GM18909 (cell line): Measurements from ENCODE around the gene SETD3.
A peak's percentile ranks its signal among the peaks of the same experiment; 100 is the strongest.

Experiments used
- ATAC-seq: cut with Tn5 transposase; IDR thresholded peaks from one replicate; pipeline ENCODE4 v1.9.1; 2021; ENCODE audit warnings: mild to moderate bottlenecking; ENCODE audit not compliant: unreplicated experiment, poor library complexity

The SETD3 gene

DNA sequence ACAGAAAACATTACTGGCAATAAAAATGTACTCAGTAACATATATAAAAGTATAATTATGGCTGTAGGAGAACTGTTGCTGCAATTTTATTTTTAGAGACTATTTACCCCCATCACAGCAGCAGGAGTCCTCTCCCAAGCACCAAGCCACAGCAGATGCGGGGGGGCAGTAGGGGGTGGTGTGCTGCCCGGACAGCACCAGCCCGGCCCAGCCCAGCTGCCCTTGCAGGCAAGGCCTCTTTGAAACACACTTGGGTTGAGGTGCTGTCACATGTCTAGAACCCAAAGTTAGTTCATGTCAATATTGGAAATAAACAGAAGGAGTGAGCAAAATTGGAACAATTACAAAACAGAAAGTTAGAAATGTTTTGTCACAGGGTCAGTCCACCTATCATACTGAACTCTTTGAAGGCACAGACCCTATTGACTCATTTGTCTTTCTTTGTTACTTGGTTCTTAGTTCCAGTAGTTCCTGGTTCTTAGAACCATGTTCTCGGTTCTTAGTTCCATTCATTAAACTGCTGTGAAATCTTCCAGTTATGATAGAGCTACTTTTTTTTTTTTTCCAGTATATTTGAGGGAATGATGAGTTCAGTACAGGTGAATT is 23.3 kb upstream of the SETD3 start:
- ATAC-seq, result no peak

DNA sequence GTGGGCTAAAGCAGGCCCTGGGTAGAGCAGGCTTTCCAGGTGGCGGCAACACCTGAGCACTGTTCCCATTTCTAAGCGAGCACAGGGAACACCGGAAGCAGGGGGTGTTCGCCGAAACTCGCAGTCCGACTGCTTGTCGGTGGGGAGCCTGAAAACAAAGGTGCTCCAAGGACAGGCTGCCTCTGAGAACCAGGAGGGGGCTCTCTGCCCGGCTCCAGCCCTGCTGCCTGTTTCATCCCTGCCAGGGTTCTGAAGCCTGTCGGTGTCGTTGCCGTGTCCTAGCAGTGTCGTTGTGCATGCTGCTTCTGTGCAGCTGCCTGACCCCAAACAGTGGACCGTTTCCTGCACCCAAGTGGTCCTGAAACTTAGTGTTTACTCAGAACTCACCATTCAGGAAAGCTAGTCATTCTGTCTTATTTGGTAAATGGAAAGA is 22.3 kb upstream of the SETD3 start:
- ATAC-seq, result no peak

DNA sequence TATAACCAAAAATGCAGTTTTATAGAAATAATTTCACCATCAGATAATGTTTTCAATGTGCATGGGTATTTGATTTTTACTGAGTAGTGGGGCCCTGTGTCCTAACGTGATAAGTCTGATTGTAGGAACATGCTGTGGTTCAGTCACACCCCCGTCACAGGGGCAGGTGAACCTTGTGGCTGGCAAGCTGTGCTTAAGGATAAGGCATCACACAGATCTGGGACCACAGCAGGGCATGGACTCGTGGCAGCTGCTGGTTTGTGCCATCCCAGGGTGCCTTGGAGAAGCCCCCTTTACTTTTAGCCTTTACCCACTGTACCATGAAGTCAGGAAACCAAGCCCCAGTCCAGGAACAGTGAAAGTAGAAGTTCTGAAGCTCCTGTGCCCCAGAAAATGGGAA is 17.2 kb upstream of the SETD3 start:
- ATAC-seq, result no peak

DNA sequence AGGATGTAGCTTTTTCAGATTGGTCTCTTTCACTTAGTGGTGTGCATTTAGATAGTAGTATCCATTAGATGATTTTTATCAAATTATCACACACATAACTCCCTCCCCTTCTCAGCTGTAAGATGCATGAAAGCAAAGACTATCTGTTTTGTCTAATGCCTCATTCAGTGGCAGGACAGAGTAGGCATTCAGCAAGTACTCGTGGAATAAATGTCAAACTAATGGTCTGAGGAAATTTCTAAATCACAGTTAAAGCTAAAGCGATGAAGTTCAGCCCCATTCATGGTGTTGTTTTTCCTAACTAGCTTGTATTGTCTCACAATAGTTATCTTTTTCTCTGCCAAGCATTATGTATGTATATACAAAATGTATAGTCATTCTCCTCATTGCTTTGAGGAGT is 16.7 kb upstream of the SETD3 start:
- ATAC-seq, result no peak

DNA sequence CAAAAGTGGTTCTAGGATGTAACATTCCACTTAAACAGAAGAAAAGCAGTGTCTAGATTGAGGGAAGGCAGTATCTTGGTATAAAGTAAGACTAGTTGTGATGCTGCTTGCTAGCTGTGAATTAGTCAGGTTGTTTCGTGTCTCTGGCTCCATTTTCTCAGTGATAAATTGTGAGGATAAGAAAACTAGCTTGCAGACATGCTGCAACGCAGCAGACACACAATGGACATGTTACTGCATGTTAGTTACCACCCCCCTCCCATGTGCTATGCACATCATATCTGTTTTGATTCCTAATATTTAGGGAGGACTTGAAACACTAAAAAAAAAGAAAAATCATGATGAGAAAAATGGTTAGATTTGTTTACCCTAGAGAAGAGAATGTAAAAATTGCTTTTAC is 3.4 kb upstream of the SETD3 start:
- no peak for ATAC-seq

DNA sequence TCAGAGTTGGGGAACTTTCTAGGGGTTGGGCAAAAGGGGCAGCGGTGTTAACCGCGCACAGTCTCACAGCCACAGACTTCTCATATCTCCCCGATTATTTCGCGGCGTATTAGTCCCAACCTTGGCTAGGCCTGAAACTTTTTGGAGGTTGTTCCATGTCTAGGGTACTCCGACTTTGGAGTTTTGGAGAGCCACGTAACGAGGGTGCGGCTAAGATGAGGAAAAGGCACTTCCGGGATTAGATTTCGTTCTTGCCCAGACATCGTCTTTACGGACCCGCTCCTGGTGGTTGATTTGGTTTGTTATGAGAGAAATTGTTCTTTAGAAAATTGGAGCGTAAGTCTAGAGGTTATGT is 1.1 kb upstream of the SETD3 start:
- no peak for ATAC-seq

DNA sequence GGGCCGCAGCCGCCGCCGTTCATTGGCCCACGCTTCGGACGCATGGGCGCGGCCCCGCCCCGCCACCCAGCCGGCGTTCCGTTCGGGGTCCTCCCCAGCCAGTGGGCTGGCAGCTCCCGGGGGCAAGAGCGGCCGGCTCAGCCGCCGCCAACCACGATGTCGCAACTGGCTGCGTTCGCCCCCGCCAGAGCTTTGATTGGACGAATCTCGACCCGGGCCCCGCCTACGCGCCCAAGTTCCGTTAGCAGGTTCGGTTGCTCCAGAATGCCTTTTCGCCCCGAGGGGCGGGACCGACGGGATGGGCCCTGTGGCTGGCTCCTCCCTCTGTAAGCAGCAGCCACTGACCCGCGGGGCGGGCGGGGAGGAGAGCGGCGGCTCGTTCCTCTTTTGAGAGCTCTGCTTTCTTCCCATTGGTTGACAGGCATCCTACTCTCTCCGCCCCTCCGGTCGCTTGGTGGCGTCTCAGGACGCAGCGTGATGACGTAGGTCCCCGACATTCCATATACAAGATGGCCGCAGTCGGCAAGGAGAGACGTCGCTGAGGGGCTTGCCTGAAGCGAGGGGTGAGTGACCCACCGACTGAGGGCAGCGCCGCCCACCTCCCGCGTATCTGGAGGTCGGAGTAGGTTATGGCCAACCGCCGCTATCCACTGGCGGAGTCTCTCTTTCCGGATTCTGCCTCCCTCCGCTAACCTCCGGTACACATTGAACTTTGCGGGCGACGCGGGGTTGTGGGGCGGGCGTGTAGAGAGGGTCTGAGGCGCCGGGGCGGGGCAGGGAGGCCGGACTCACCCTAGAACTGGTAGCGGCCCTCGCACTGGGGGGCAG is 472 bp upstream of the SETD3 start, which contains the start of gene CCNK:
Gene CCNK (plus strand): TSS at position 493 of the 828 bp plus-strand sequence. CDS start 11,269 bp downstream, outside the sequence.
- peak; percentile 90 for ATAC-seq

DNA sequence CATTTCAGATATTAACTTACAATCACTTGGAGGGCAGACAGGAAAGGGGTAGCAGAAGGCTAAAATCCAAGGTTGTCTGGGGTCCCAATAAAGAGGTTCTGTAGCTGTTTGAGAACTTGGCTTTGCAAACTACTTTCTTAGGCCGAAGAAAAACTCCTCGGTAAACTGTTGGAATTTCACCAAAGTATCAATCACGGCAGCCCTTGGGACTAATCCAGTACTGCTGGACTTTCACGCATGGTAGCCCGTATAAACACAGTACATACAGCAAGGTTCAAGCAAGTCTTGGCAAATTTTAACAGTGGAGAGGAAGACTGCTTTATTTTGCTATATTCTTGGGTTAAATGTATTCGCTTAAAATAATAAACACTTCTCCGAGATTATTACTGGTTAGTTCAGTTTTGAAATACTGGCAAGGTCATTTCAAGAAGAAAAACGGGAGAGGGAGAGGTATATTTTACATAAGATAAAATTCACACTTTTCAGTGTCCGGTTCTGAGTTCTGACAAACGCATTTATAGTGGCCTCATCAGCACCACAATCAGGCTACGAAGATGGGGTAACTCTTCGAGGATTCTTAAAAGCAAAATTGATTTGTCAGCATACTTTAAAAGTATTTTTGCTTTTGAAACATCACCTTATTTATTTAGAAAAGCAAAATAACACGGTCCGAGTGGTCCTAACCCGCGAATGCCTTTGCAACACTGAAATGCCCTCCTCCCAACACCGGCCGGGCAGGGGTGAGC is 1.3 kb downstream of the SETD3 start:
- ATAC-seq, result no peak

DNA sequence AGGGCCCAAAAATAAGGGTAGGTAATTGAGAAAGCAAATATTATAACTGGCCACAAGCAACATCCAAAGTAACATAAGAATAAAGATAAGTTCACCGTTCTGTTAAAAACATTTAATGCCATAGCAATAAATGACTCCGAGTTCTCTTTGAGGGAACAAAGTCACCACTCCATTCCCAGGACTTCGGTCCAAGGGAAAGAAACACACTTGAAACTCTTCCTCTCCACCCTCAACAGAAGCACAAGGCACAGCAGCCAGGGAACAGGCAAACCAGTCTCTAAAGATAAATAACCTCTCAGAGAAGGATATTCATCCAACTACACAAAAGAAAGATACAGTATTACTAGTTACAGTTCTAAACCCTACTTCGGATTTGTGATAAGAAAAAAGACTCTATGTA is 2.5 kb downstream of the SETD3 start:
- no peak for ATAC-seq

DNA sequence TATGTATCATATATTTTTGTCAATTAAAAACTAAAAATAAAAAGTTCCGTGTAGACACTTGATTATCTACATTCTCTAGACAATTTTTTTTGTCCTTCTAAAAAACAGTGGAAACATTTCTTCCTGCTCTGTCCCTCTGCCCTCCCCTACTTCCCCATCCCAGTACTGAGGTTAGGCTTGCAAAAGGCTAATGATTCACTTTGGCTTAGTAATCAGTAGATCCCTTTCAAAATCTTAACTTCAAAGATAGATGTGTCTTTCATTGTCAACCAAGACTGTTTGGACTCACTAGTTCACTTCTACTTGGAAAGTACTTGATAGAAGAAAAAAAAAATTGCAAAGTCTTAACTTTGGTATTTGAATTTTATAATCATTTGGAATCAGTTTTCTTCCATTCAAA is 3.8 kb downstream of the SETD3 start:
- no peak for ATAC-seq

DNA sequence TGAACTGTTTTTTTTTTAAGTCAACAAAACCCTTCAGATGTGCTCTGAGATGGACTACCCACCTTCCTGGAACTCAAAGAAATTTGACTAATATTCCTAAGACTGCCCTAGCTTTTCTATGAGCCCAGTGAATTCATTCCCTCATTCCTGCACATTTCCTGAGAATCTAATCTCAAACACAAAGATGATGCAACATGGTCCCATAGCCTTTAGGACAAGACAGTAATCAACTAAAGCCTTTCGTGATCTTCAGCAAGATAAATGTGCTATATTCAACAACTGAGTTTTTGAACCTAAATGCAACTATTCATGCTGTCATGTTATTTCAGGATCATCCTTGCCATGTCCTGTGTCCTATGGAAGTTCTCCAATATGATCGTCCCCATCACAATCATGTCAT is 5.0 kb downstream of the SETD3 start:
- ATAC-seq, result no peak

DNA sequence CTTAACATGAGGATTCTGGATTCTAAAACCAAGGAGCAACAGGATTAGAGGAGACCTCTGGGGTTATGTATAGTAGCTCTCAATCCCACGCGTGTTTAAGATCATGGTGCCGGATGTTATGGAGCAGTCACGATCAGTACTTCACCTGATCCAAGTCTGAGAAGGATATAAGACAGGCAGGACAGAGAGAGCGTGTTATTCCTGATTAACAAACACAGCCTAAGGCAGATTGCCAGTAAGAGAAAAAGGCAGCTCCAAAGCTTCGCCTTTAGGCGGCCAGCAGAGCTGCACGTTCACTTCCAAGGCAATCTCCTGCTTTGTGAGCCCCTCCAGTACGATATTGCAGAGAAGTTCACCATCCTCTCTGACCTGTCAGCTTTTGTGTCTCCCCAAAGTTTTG is 5.5 kb downstream of the SETD3 start:
- ATAC-seq, result no peak

DNA sequence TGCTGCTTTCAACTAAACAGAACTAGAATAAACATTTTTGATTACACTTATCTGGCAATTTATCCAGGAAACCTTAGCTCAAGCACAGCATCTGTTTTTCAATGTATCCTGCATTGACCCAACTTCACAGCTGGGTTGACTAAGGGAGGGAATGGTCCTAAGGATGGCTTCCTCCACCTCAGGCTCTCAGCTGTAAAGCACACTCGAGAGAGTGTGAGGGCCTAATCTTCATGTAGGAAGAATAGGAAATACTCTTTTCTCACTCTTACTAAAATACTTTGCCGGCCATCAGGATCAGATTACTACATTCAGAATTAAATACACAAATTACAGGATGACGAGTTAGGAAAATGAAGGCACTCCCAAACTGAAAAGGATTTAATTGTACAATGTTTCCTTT is 7.2 kb downstream of the SETD3 start:
- ATAC-seq, result no peak

DNA sequence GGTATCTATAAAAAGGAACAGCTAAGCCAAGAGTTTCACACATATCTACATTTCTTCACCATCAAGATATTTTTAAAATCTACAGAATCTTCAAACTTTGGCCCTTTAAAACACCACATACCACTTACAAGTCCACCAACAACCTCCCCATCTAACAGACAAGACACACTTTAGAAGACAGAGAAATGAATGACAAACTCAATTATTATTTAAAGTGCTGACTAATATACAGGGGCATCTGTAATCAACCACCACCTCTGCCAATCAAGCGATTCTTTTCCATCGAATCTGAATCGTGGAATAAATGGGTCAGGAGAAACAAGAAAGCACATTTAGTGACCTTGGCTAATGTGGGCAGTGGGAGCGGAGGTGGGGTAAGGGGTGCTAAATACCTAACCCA is 7.7 kb downstream of the SETD3 start:
- ATAC-seq, result no peak

DNA sequence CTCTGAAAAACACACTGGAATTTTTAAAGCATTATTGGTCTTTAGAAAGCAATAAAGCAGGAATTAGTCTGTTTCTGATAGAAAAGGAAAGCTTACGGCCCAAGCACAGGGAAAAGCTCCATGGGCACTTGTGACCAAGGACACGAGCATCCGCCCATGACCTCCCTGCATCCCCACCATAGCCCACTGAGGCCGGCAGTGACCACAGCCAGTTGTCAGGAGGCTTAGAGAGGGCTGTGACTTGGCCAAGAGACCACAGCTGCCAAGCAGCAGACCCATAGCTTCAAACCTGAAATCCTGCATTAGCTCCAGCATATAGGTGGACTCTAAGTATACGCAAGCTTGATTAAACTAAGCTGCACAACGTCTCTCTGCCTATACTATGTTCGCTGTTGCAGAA is 8.9 kb downstream of the SETD3 start:
- ATAC-seq, result no peak

DNA sequence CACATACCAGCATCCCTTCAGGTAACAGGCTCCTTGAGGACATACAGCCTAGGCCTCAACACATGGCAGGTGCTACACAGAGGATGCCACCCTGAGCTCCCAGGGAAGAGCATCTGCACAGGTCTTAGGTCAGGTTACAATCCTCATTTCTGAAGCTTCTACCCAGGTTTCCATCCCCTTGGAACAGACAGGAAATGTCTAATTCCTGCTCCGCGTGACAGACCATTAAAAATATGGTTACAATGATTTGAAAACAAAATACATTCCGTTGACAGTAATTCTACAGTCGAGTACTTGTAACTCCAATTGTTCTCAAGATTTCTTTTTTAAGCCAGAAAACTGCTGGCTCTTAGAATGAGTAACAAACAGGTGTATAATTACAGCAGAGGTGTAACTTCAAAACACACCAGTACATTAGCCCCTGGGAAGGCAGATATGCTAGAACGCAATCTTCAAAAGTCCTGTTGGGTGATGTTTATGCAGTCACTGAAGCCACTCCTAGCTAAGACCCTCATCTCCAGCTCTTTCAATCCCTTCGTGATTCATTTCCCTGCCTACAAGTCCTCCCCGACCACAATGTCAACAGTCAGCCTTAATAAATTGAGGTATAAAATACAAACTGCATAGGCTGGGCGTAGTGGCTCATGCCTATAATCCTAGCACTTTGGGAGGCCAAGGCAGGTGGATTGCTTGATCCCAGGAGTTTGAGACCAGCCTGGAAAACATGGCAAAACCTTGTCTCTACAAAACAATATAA is 11.6 kb downstream of the SETD3 start:
- no peak for ATAC-seq

DNA sequence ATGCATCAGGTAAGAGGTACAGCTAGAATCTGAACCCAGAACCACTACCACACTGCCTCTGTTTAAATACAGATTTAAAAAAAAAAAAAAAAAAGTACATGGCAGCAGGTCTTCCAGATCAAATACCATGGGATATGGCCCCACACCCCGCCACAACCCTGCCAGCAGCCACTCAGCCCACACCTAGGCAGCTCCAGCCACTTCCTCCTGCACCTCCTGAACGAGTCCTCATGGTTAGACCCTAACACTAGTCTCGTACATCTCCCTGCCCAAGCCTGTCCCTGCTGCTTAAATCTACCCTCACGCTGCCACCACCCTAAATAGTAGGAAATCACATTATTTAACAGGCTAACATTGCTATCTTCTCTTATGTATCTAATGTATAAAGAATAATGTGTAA is 12.6 kb downstream of the SETD3 start:
- ATAC-seq, result no peak

DNA sequence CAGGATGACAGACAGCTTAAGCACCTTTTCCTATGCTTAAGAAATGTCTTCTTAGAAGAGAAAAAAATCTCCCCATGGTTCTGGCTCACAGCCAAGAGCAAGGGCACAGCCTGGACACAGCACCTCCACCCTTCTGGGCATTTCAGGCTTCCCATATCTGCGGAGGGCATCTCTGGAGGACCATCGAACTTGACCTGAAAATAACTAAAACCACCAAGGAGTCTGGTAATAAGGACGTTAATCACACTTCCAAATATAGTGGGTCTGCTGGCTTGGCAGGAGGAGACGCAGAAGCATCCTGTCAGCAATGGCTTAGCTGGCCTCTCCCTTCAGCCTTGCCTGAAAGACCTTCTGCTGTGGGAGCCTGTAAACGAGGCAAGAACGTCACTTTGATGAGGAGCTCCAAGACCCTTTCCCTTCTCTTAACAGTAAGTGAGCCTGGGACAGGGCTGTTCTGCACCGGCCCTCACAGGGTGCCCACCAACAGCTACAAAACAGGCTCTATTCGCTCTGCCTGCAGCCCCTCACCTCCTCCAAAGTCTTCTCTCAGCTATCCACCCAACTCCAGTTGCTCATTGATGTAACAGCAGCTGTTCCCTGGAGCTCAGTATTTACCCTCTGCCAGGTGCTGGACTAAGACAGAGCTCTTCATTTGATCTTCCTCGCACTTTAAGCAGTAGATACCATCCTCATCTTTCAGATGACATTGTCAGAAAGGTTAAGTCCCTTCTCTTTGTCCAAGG is 13.2 kb downstream of the SETD3 start:
- ATAC-seq, result no peak

DNA sequence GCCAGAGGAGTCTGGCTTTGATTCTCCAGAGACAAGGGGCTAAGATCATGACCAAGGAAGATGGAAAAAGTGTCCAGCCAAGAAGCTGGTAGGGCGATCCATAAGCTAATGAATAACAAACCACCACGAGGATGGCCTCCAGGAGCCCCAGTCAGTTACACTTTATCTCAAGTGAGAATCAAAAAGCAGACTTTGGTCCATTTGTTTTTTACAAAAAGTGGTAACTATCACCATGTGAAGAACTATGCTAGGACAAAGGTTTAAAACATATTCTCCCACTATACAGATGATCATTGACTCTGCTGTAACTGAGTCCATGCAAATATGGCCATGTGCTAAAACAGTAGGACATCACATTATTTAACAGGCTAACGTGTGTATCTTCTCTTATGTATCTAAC is 13.9 kb downstream of the SETD3 start:
- no peak for ATAC-seq

DNA sequence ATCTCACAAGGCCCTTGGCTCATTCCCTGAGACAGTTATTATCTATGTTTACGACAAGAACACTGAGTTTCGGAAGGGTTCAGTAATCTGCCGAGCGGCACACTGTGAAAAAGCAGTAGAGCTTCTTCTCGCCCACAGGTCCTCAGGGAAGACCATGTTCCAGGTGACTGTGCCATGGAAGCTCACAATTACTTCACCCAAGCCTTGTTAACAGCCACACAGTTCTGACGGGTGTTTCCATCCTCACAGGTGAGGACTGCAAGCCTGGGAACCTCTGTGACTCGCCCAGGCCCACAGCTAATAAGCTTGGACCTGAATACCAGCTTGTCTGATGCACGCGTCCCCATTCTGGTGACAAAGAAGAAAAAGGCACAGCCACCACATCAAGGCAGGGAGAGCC is 15.4 kb downstream of the SETD3 start:
- ATAC-seq, result no peak
